ENCODE data around the gene SUSD4.

GRCh38 chr1:223363856-223364684, at the start of gene SUSD4:
- no peak for TF ChIP-seq CTCF (IDR thresholded peaks at IDR 0.05)
- TF ChIP-seq POLR2A (IDR thresholded peaks at IDR 0.05): no peak

All from right lobe of liver (tissue), 4 donors.